Measurements from ENCODE around the gene ARHGEF12.
A peak's percentile ranks its signal among the peaks of the same experiment; 100 is the strongest.

The ARHGEF12 gene

GRCh38 chr11:120424185-120424969 lies 88.2 kb downstream of the ARHGEF12 start:
- no peak for DNase-seq (ENCODE audit: low read depth)

GRCh38 chr11:120424970-120425332 lies 88.7 kb downstream of the ARHGEF12 start:
- no peak for DNase-seq (ENCODE audit: low read depth)

GRCh38 chr11:120425527-120425926 lies 89.3 kb downstream of the ARHGEF12 start:
- DNase-seq (ENCODE audit: low read depth) = no peak

GRCh38 chr11:120430146-120430545 lies 93.9 kb downstream of the ARHGEF12 start:
- peak; percentile 24 for DNase-seq (ENCODE audit: low read depth)

- peak; percentile 73 for DNase-seq (ENCODE audit: low read depth)
These were observed 95.4 kb downstream of the ARHGEF12 start for GRCh38 chr11:120431633-120432032.

GRCh38 chr11:120432056-120433018 lies 96.1 kb downstream of the ARHGEF12 start:
- peak; percentile 99 for DNase-seq (ENCODE audit: low read depth)

GRCh38 chr11:120441592-120441991 lies 105.4 kb downstream of the ARHGEF12 start:
- DNase-seq (ENCODE audit: low read depth) = no peak

- DNase-seq (ENCODE audit: low read depth) = no peak
These were observed 105.8 kb downstream of the ARHGEF12 start for GRCh38 chr11:120442031-120442430.

GRCh38 chr11:120446802-120447201 lies 110.6 kb downstream of the ARHGEF12 start:
- no peak for DNase-seq (ENCODE audit: low read depth)

GRCh38 chr11:120448240-120448639 lies 112.0 kb downstream of the ARHGEF12 start:
- no peak for DNase-seq (ENCODE audit: low read depth)

GRCh38 chr11:120455487-120455886 lies 119.3 kb downstream of the ARHGEF12 start:
- no peak for DNase-seq (ENCODE audit: low read depth)

- no peak for DNase-seq (ENCODE audit: low read depth)
These were observed 121.8 kb downstream of the ARHGEF12 start for GRCh38 chr11:120457996-120458395.

- no peak for DNase-seq (ENCODE audit: low read depth)
These were observed 126.6 kb downstream of the ARHGEF12 start for GRCh38 chr11:120462825-120463224.

GRCh38 chr11:120465921-120466534 lies 129.8 kb downstream of the ARHGEF12 start:
- DNase-seq (ENCODE audit: low read depth) = no peak

GRCh38 chr11:120467627-120468026 lies 131.4 kb downstream of the ARHGEF12 start:
- peak; percentile 80 for DNase-seq (ENCODE audit: low read depth)

- DNase-seq (ENCODE audit: low read depth) = peak; percentile 91
These were observed 134.9 kb downstream of the ARHGEF12 start for GRCh38 chr11:120471131-120471530.

- DNase-seq (ENCODE audit: low read depth) = no peak
These were observed 135.8 kb downstream of the ARHGEF12 start for GRCh38 chr11:120471994-120472393.

GRCh38 chr11:120473503-120473902 lies 137.3 kb downstream of the ARHGEF12 start:
- DNase-seq (ENCODE audit: low read depth) = no peak

- peak; percentile 55 for DNase-seq (ENCODE audit: low read depth)
These were observed 145.9 kb downstream of the ARHGEF12 start for GRCh38 chr11:120482149-120482548.

- no peak for DNase-seq (ENCODE audit: low read depth)
These were observed 148.5 kb downstream of the ARHGEF12 start for GRCh38 chr11:120484722-120485121.

GRCh38 chr11:120486138-120486537 lies 149.9 kb downstream of the ARHGEF12 start:
- no peak for DNase-seq (ENCODE audit: low read depth)

GRCh38 chr11:120489799-120490198 lies 153.6 kb downstream of the ARHGEF12 start:
- no peak for DNase-seq (ENCODE audit: low read depth)

All from EH (cell line).